Vagina (tissue), 2 donors: ENCODE results near the gene TMEM62. TPM values are rescaled to one million over a fixed set of nuclear protein-coding genes. Genes with fewer than 3 reads are reported as not detected.
A peak's percentile ranks its signal among the peaks of the same experiment; 100 is the strongest.

Source experiments
- DNase-seq, 2 donors: peaks; one replicate each; pipeline ENCODE4 v3.0.0-alpha.2; 2017; ENCODE audit errors: extremely low spot score in 2 of 2
- H3K27ac ChIP-seq: fragments of 200-600 bp; sonication (generic); one replicate; pipeline ENCODE4 v1.5.1; 2019
- H3K27me3 ChIP-seq: fragments of 200-600 bp; sonication (generic); one replicate; pipeline ENCODE4 v1.5.1; 2019
- H3K36me3 ChIP-seq, 2 donors: fragments of 200-600 bp; sonication (generic); one replicate each; pipeline ENCODE4 v1.5.1; 2017 to 2019
- H3K4me1 ChIP-seq: fragments of 200-600 bp; sonication (generic); one replicate; pipeline ENCODE4 v1.5.1; 2019
- H3K4me3 ChIP-seq, 2 donors: fragments of 200-600 bp; sonication (generic); 1 replicate in 1 of 2; 2 replicates in 1 of 2; pipeline ENCODE4 v1.5.1; 2016 to 2019
- H3K9me3 ChIP-seq: fragments of 200-600 bp; sonication (generic); one replicate; pipeline ENCODE4 v1.5.1; 2019
- CTCF ChIP-seq, 3 experiments: fragments of 450-650 bp in 2 of 3; fragments of 200-600 bp in 1 of 3; sonication (generic) in 1 of 3; IDR thresholded peaks; one replicate each; pipeline ENCODE4 v1.5.1; 2017 to 2019; ENCODE audit warnings: antibody characterized with exemption in 3 of 3, mild to moderate bottlenecking in 2 of 3, moderate library complexity in 2 of 3
- POLR2A ChIP-seq, 2 donors: fragments of 450-650 bp; IDR thresholded peaks; one replicate each; pipeline ENCODE4 v1.6.1; 2017; ENCODE audit warnings: antibody characterized with exemption in 2 of 2, mild to moderate bottlenecking in 2 of 2, moderate library complexity in 2 of 2
- POLR2AphosphoS5 ChIP-seq, 2 donors: sonication (generic); formaldehyde crosslinking; IDR thresholded peaks; one replicate each; pipeline ENCODE4 v1.9.0; 2017; ENCODE audit warnings: antibody characterized with exemption in 2 of 2, mild to moderate bottlenecking in 2 of 2, low read depth in 1 of 2; ENCODE audit not compliant: insufficient read depth in 1 of 2
- intact Hi-C: fragments of 100-400 bp; cut with DNase I; formaldehyde crosslinking; loops from one replicate; pipeline ENCODE4 v1.15.1; 2023
- total RNA-seq: library from RNA; depleted of rRNA; stranded (reverse); fragments of >200 nt; gene quantifications from one replicate; pipeline ENCODE4 v1.2.3, GENCODE V29; 2016

The TMEM62 gene
- total RNA-seq, 1 donor from 2014 or later, result 86.9 TPM

GRCh38 chr15:43204016-43204901, 70.9 kb downstream of the TMEM62 start:
- intact Hi-C loops, result no loop called here
- DNase-seq, result no peak
- H3K9me3 ChIP-seq, result no peaks in the 10 kb centered on the region
- no peaks in the 10 kb centered on the region for H3K27me3 ChIP-seq
- TF ChIP-seq CTCF (IDR thresholded peaks at IDR 0.05) (peak; percentile 14 to 30 (median 22)), POLR2AphosphoS5 (IDR thresholded peaks at IDR 0.05; ENCODE audit: insufficient read depth in 1 of 2, low read depth in 1 of 2) (no peak)
- H3K4me1 ChIP-seq, result no peaks in the 10 kb centered on the region
- no peak overlapping the region for H3K4me3 ChIP-seq
- no peak overlapping the region for H3K27ac ChIP-seq
- no peaks in the 10 kb centered on the region for H3K36me3 ChIP-seq

- no peak overlapping the region for H3K4me3 ChIP-seq
- no peak for TF ChIP-seq POLR2A (IDR thresholded peaks at IDR 0.05)
- TF ChIP-seq POLR2AphosphoS5 (IDR thresholded peaks at IDR 0.05; ENCODE audit: insufficient read depth in 1 of 2, low read depth in 1 of 2), result no peak
- TF ChIP-seq CTCF (IDR thresholded peaks at IDR 0.05), result no peak
- no peaks in the 10 kb centered on the region for H3K27me3 ChIP-seq
- H3K36me3 ChIP-seq, result no peaks in the 10 kb centered on the region
- peak in 1 of 2 donors; percentile 55 for DNase-seq
- no peaks in the 10 kb centered on the region for H3K4me1 ChIP-seq
- H3K27ac ChIP-seq, result no peak overlapping the region
- H3K9me3 ChIP-seq, result no peaks in the 10 kb centered on the region
- intact Hi-C loops, result no loop called here
Measured at GRCh38 chr15:43206054-43206453, 72.7 kb downstream of the TMEM62 start.

- no peak for DNase-seq
- Histone ChIP-seq H3K36me3 (no peaks in the 10 kb centered on the region), H3K9me3 (no peaks in the 10 kb centered on the region), H3K27ac (no peak overlapping the region), H3K27me3 (no peaks in the 10 kb centered on the region), H3K4me3 (no peak overlapping the region), H3K4me1 (no peaks in the 10 kb centered on the region)
- TF ChIP-seq CTCF (IDR thresholded peaks at IDR 0.05), result no peak
- TF ChIP-seq POLR2AphosphoS5 (IDR thresholded peaks at IDR 0.05; ENCODE audit: insufficient read depth in 1 of 2, low read depth in 1 of 2), result no peak
- TF ChIP-seq POLR2A (IDR thresholded peaks at IDR 0.05), result no peak
- intact Hi-C loops, result no loop called here
Measured at GRCh38 chr15:43207024-43207423, 73.6 kb downstream of the TMEM62 start.

- DNase-seq, result no peak
- no peaks in the 10 kb centered on the region for H3K4me1 ChIP-seq
- H3K9me3 ChIP-seq, result no peaks in the 10 kb centered on the region
- H3K27me3 ChIP-seq, result no peaks in the 10 kb centered on the region
- H3K36me3 ChIP-seq, result no peaks in the 10 kb centered on the region
- no peak overlapping the region for H3K27ac ChIP-seq
- intact Hi-C loops, result no loop called here
- H3K4me3 ChIP-seq, result no peak overlapping the region
- TF ChIP-seq POLR2A (IDR thresholded peaks at IDR 0.05) (no peak), CTCF (IDR thresholded peaks at IDR 0.05) (no peak), POLR2AphosphoS5 (IDR thresholded peaks at IDR 0.05; ENCODE audit: insufficient read depth in 1 of 2, low read depth in 1 of 2) (no peak)
Measured at GRCh38 chr15:43208052-43209002, 74.9 kb downstream of the TMEM62 start.
